ENCODE results near the gene GRB10.

- TF ChIP-seq, protein P1, sequence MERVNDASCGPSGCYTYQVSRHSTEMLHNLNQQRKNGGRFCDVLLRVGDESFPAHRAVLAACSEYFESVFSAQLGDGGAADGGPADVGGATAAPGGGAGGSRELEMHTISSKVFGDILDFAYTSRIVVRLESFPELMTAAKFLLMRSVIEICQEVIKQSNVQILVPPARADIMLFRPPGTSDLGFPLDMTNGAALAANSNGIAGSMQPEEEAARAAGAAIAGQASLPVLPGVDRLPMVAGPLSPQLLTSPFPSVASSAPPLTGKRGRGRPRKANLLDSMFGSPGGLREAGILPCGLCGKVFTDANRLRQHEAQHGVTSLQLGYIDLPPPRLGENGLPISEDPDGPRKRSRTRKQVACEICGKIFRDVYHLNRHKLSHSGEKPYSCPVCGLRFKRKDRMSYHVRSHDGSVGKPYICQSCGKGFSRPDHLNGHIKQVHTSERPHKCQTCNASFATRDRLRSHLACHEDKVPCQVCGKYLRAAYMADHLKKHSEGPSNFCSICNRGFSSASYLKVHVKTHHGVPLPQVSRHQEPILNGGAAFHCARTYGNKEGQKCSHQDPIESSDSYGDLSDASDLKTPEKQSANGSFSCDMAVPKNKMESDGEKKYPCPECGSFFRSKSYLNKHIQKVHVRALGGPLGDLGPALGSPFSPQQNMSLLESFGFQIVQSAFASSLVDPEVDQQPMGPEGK (CRISPR knock-in tag; IDR thresholded peaks at IDR 0.05; ENCODE audit: borderline replicate concordance): no peak
- TF ChIP-seq, protein P2, sequence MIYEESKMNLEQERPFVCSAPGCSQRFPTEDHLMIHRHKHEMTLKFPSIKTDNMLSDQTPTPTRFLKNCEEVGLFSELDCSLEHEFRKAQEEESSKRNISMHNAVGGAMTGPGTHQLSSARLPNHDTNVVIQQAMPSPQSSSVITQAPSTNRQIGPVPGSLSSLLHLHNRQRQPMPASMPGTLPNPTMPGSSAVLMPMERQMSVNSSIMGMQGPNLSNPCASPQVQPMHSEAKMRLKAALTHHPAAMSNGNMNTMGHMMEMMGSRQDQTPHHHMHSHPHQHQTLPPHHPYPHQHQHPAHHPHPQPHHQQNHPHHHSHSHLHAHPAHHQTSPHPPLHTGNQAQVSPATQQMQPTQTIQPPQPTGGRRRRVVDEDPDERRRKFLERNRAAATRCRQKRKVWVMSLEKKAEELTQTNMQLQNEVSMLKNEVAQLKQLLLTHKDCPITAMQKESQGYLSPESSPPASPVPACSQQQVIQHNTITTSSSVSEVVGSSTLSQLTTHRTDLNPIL (CRISPR knock-in tag; IDR thresholded peaks at IDR 0.05; ENCODE audit: low read depth): no peak
- TF ChIP-seq ARNTL (CRISPR knock-in tag; IDR thresholded peaks at IDR 0.05; ENCODE audit: borderline replicate concordance, low read depth) (no peak), ZFP3 (CRISPR knock-in tag; IDR thresholded peaks at IDR 0.05) (no peak), RARB (CRISPR knock-in tag; IDR thresholded peaks at IDR 0.05) (no peak), ZNF8 (CRISPR knock-in tag; IDR thresholded peaks at IDR 0.05) (no peak), PPARA (CRISPR knock-in tag; IDR thresholded peaks at IDR 0.05; ENCODE audit: borderline replicate concordance) (no peak)
- TF ChIP-seq, protein P3, sequence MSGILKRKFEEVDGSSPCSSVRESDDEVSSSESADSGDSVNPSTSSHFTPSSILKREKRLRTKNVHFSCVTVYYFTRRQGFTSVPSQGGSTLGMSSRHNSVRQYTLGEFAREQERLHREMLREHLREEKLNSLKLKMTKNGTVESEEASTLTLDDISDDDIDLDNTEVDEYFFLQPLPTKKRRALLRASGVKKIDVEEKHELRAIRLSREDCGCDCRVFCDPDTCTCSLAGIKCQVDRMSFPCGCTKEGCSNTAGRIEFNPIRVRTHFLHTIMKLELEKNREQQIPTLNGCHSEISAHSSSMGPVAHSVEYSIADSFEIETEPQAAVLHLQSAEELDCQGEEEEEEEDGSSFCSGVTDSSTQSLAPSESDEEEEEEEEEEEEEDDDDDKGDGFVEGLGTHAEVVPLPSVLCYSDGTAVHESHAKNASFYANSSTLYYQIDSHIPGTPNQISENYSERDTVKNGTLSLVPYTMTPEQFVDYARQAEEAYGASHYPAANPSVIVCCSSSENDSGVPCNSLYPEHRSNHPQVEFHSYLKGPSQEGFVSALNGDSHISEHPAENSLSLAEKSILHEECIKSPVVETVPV (CRISPR knock-in tag; IDR thresholded peaks at IDR 0.05): no peak
Measured at GRCh38 chr7:50807026-50807730, 24.5 kb upstream of the GRB10 start.
